CD4-positive, alpha-beta T cell treated with Interferon alpha-2 for 1 hour (primary cell): ENCODE results near the gene FAM20B.
"Not testable (repeated sequence)": the region's sequence is repeated elsewhere in the genome, so short reads cannot be mapped to it uniquely, and the experiment has no call there.

Source experiments
- DNase-seq, 2 donors: peaks; one replicate each; pipeline ENCODE4 v3.0.0-alpha.2; 2020 to 2022

FAM20B gene, protein sequence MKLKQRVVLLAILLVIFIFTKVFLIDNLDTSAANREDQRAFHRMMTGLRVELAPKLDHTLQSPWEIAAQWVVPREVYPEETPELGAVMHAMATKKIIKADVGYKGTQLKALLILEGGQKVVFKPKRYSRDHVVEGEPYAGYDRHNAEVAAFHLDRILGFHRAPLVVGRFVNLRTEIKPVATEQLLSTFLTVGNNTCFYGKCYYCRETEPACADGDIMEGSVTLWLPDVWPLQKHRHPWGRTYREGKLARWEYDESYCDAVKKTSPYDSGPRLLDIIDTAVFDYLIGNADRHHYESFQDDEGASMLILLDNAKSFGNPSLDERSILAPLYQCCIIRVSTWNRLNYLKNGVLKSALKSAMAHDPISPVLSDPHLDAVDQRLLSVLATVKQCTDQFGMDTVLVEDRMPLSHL

DNA sequence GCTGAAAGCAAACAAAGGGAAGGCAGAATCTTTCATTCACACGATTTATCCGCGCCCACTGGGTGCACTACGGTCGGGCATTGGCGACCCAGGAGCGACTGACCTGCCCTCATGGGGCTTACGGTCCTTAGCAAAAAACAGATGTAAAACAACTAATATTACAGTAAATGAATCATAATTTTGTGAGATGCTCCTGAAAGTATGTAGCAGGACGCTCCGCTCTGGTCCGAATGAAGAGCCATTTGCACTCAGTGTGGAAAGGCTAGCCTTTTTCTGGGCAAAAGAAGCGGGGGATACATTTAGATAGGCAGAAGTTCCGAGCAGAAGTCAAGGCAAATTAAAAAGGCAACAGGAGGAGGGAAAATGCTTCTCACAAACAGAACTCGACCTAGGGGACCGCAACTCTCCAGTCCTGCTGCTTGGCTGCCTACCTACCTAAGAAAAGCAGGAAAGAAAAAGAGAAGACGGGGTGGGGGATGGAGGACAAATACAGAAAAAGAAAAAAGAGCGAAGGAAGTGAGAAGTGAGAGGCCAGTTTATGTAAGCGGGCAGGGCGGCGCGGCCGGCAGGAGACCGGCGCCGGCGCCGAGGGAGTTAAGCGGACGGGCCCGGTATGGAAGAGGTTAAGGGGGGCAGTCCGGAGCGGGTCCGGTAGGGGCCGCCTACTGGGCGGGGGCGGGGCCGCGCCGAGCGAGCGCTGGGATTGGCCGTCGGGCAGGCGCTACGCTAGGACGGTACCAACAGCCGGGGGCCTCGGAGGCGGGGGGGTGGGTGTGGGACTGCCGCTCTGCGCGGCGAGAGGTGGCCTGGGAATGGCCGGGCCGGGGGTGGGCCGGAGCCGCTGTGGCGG lies at the start of gene FAM20B:
TSS of gene FAM20B (plus strand) at position 770 of the 850 bp plus-strand sequence. CDS start 17,954 bp downstream, outside the sequence.
- peak; percentile 92 to 93 for DNase-seq

DNA sequence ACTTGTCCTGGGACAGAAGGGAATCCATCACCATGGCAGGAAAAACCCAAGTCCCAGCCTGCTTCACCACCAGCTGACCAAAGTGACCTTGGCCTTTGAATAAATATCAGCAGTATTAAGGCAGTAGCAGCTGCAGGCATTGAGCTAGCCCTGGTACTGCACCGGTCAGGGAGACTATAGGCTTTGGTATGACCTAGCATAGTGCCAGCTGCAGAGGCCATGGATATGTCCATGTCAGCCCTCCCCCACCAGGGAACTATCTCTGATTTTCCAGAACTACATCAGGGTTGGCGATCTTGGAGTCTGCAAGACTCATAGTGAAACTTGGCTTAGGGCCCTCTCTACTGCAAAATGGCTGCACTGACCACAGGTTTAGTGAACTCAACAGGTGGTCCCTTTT lies 49.2 kb upstream of the FAM20B start:
- no peak for DNase-seq

DNA sequence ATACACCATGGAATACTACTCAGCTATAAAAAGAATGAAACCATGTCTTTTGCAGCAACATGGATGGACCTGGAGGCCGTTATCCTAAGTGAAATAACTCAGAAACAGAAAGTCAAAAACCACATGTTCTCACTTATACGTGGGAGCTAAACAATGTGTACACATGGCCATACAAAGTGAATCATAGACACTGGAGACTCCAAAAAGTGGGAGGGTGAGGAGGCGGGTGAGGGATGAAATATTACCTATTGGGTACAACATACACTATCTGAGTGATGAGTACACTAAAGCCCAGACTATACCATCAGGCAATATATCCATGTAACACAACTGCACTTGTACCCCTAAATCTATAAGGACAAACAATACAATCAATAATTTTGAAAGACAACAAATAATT lies 39.5 kb upstream of the FAM20B start:
- no peak for DNase-seq

DNA sequence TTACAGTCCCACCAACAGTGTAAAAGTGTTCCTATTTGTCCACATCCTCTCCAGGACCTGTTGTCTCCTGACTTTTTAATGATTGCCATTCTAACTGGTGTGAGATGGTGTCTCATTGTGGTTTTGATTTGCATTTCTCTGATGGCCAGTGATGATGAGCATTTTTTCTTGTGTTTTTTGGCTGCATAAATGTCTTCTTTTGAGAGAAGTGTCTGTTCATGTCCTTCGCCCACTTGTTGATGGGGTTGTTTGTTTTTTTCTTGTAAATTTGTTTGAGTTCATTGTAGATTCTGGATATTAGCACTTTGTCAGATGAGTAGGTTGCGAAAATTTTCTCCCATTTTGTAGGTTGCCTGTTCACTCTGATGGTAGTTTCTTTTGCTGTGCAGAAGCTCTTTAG lies 37.5 kb upstream of the FAM20B start:
- not testable (repeated sequence) for DNase-seq

DNA sequence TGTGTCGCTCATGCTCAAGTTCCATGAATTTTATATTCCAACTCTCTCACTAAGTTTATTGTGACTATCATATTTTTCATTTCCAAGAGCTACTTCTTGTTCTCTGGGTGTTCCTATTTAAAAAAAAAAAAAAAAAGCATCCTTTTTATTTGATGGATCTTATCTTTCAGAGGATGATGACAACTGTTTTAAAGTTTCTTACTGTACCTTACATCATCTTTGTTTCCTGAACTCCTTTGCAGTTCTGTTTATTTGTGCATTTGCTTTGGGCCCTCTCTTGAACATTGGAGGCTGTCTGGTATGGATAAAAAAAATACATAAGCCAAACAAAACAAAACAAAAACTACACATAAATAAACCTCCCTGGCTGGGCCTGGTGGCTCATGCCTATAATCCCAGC lies 32.1 kb upstream of the FAM20B start:
- no peak for DNase-seq

DNA sequence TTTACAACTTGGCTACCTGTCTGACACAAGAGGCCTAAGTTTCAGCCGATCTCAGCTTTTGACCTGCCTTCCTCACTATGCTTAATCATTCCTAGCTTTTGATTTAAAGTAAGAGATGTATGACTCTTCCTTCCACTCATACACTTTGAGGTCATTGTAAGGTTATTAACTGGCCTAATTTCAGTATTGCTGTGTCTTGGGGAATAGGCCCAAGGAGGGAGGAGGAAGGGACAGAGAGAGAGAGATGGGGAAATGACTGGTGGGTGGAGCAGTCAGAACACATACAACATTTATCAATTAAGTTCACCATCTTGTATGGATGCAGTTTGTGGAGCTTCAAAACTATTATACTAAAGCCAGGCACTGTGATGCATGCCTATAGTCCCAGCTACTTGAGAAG lies 28.3 kb upstream of the FAM20B start:
- DNase-seq = no peak

DNA sequence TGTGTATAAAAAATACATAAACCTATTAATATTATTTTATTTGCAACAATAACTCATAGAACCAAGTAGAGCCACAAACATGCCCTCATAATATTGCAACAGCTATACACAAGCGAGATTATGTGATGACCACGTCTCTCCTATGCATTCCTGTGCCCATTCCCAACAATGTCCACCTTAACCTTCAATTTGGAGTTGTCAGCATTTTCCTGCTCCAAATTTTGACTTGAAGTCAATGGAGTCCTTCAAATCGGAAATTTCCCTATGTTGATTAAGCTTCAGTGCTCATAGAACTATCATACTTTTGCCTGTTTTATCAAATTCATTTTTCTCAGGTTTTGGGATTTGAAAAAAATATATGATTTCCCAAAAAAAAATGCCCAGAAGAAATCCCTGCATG lies 27.4 kb upstream of the FAM20B start:
- DNase-seq = no peak

DNA sequence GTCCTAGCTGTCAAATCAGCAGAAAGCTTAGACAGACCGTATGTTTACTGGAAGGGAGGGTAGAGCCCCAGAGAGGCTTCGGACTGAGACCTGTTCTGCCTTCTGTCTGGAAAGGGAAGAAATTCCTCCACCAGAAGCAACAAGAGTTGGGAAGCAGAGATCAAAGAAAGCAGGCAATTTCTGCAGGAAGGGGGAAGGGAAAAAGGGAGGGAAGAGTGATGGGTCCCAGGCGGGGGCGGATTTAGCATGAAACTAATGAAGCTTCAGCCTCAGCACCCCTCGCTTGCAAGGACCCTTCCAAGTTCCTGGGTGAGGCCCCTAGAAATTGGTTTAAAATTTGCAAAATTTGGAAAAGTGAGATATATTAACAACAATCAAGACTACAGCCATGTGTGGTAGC lies 26.6 kb upstream of the FAM20B start:
- DNase-seq = no peak

DNA sequence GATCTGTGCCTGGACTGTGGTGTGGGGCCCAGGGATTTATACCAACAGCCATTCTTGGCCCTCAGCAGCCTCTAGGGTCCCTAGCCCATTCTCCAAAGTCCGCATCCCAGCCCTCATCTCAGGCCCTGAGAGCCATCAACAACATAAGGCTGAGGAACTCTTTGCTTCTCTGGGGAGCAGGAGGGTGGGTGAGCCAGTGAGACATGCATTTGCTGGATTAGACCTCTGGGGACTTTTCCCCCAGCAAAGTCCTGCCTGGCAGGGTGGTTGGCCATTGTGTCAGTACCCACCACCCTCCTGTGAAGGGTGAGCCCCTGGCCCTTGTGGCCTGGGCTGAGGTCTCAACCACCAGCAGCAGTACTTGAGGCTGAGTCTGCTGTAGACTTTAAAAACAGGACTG lies 24.2 kb upstream of the FAM20B start:
- DNase-seq = no peak

DNA sequence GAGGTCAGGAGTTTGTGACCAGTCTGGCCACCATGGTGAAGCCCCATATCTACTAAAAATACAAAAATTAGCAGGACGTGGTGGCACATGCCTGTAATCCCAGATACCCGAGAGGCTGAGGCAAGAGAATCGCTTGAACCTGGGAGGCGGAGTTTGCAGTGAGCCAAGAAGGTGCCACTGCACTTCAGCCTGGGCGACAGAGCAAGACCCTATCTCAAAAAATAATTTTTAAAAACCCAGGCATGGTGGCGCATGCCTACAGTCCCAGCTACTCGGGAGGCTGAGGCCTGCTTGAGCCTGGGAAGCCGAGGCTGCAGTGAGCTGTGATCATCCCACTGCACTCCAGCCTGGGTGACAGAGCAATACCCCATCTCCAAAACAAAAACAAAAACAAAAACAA lies 23.6 kb upstream of the FAM20B start:
- not testable (repeated sequence) for DNase-seq

DNA sequence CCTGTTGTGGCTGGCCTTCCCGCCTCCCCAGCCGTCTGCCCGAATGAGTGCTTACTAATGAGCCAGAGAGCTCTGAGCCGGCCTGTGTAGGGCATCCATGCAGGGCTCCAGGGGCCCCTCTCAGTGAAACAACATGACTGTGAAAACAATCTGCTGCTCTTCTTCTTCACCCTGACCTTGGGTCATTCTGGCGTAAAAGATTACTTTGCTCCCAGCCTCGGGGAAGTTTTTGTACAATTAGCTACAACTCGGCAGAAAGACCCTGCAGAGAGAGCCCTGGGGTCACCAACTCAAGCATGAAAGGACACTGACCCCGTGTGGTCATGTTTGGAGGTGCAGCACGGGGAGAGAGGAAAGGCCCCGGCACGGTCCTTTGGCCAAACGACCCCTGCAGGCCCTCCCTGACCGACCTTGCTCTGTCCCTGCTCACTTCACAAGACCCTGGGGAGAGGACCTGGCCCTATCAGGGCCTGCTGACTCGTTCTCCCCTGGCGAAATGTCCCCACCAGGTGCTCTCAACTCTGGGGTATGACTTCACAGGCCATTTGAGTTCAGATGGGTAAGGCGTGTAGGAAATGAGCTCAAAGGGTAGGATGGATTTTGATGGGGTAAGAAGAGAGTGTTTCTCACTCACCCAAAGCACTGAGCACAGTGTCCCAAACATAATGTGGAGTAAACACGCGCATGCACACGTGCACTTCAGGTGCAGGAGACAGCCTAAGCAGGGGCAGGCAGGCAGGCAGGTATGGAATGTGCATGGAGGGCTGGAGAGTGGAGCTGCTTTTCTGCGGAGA lies 22.9 kb upstream of the FAM20B start:
- peak; percentile 61 to 68 for DNase-seq

DNA sequence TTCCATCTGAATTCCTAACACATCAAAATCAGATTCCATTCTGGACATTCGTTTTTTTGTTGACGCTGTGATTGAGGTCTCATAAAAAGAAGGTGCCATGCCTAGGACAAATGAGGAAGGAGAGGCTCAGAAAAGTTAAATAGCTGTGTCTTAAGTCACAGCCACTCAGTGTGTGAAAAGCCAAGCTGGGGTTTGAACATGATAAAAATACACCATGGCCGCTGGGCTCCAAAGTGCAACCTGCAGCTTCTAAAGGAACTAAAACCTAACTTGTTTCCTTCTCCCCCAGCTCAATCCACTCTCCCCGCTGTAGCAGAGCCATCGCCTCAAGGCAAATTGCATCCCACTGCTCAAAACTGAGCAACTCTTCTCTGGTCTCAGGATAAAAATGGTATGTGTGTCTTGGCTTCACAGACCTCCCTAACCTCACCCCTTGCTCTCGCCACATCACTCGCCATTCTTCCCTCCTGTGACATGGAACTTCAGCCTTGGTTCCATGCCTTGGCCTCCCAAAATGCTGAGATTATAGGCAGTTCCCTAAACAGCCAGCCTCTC lies 22.1 kb upstream of the FAM20B start:
- DNase-seq = no peak

DNA sequence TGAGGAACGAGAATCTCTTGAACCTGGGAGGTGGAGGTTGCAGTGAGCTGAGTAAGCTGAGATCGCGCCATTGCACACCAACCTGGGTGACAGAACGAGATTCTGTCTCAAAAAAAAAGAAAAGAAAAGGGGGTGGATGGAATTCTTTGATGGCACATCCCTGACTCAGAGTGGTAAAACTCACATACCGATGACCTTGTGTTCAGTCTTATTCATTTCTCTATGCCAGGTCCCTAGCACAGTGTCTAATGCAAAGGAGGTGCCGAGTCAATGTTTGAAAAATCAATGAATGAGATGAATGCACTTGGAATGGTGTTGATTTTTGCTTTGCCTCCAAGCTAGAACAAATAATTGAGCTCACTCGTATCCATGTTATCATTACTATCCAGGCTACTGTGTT lies 18.5 kb upstream of the FAM20B start:
- no peak for DNase-seq

DNA sequence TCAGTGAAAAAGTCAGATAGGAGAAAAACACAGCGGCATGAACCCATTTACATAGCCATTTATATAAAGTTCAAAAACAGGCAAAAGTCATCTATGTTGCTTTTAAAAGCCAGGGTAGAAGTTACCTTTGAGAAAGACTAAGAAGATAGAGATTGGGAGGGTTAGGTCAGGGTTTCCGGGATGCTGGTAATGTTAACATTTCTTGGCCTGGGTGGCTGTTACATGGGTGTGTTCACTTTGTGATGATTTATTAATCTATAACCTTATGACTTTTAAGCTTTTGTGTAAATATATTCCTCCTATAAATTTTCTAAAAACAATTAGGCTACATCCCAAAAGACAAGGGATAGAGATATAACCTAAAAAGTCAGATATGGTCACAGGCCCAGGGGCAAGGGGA lies 15.0 kb upstream of the FAM20B start:
- DNase-seq = no peak

DNA sequence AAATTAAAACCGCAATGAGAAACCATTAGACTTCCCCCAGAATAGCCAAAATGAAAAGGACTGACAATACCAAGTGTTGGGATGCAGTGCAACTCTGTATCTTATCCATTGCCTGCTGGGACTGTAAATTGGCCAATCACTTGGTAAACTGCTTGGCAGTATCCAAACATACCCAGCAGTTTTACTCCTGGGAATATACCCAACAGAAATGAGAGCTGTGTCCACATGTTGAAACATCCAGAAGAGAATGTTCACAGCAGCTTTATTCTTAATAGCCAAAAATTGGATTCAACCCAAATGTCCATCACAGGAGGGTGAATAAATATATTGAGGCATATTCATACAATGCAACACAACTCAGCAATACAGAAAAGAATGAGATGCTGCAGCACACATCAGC lies 13.7 kb upstream of the FAM20B start:
- no peak for DNase-seq

DNA sequence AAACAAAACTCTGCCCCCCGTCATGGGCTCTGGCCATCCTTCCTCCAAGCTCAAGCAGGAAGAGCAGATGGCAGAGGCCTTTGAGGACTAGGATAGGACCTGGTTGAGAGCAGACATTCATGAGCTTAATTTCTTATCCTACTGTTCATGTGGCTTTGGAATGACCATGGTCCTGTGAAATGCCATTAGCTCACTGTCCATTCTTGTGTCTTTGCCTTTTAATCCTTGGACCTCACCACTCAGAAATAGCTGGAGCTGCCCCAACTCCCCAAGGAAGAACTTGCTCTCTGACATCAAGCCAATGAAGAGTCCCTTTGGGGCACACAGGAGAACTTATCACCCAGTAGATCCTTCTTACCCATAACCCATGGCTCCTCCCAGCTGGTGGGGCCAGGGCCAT lies 11.6 kb upstream of the FAM20B start:
- no peak for DNase-seq

DNA sequence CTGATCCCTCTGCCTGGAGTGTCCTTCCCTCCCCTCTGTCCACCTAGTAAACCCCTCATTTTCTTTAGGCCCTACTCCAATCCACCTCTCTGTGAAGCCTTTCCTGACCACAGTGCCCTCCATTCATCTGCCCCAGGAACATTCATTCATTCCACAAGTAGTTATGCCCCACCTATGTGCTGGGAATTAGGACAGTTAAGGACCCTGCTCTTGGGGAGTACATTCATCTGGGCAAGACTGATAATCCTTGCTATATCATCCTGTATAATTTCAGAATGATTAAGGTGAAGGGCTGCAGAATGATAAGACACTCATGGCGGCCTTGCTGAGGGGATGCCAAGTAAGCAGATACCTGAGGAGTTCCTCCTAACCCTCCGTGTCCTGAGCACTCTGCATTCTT lies 10.3 kb upstream of the FAM20B start:
- no peak for DNase-seq

DNA sequence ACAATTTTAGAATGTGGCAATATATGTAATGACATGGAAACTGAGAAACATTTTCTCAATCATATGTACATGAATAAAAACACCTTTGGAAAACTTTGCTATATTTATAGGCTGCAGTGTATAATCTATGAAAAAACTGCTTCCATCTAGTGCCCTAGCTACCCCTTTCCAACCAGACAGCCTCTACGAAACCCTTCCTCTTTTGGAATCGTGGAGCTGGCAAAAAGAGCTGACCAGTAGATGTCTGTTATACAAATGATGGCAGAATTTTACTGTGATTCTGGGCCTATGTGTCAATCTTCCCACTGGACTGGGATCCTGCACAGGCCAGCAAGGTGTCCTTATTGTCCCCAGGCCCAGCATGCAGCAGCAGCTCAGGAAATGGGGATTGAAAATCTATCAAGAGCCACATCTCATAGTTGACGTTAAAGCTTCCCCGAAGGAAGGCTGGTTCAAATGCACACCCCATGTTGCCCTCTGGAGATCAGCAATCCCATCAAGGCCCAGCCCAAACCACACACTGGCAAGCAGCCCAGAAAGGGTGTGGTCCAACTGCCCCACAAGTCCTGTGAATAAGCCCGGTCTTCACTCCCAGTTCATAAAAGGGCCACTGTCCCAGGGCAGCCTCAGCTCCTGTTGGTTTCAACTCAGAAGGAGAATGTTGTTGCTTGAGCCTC lies 8.8 kb upstream of the FAM20B start:
- DNase-seq = peak in 1 of 2 donors; percentile 46

DNA sequence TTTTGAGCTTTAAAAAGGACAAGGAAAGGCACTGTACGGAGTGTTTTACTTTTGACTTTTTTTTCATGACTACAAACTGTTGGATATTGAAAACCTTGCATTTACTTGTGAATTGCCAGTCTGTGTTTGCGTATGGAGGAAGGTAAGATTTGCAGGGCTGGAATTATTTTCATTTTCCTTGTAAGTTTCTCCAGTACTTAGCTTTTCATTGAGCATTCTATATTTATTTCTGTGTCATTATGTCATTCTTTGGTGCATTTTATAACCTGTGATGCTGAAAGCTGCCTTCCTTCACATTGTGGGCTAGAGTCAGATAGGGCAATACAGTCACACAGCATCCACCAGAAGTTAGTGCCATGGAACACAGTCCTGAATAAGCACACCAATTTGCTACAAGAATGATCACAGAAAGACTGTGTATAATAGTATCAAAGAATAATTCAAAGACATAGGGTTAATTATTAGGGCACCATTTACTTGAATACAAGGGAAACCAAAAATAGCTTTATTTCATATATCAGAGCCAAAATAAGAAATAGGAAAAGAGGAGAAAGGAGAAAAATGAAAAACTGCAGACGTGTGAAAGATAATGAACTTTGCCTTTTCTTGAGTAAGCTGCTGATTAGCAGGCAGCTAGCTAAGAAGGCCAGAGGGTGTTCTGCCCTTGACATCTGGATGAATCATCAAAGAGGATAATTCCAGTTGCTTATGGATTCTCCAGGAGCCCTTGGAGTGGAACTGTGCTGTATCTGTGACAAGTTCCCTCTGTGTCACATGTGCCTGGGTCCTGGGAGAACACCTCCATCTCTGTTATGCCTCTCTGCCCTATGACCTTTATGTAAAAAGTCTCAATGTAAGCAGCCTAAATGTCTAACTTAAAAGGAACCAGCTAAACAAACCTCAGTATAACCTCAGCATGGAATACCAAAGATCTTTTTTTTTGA lies 8.0 kb upstream of the FAM20B start:
- DNase-seq = no peak

DNA sequence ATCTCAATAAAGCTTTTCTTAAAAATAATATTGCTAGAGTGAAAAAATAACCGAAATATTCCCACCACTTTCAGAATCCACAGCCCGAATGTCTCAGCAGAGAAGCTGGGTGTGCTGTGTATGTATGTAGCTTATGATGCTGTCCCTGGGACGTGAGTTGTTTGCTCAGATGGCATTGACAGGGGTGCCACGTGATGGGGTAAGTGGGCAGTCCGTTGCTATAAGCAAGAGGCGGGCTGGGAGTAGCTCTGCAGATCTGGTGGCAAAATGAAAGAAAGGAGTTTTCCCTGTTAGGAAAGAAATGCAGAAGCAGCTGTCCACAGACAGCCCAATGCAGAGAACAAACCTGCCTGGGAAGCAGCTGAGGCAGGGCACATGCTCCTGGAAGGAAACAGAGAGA lies 3.8 kb upstream of the FAM20B start:
- no peak for DNase-seq

DNA sequence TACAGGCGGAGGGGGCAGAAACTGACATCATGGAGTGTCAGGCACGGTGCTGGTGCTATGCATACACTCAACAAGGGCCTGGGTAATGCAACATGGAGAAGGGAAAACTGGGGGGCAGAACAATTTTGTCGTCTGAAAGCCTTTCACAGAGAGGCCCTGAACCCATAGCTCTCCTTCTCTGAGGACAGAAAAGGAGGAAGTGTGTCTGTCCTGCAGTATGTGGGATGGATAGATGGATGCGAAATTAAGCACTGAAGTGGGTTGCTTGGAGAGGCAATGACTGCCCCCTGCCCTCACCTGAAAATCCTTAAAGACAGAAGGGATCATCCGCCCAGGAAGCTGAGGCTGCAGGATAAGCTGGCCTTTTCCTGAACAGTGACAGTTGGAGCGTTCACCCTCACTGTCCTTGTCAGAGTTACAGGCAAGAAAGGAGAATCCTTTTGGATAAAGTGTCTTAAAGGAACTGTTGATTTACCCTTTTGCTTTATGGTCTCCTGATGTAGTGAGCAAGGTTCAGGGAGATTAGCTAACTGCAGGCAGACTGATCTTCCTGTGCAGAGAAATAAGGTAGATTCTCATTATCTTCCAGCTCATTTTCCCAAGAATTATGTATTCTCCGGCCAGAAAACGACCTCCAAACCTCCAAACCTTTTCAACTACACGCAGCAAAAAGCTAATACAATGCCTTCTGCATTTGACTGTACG lies 1.6 kb upstream of the FAM20B start:
- DNase-seq = no peak
